ENCODE measurements around the gene TNFSF11. TPM values are rescaled to one million over a fixed set of nuclear protein-coding genes. Genes with fewer than 3 reads are reported as not detected.

Gene TNFSF11
- total and polyA plus RNA-seq, 2 experiments from 2014 or later = 9.9 TPM

DNA sequence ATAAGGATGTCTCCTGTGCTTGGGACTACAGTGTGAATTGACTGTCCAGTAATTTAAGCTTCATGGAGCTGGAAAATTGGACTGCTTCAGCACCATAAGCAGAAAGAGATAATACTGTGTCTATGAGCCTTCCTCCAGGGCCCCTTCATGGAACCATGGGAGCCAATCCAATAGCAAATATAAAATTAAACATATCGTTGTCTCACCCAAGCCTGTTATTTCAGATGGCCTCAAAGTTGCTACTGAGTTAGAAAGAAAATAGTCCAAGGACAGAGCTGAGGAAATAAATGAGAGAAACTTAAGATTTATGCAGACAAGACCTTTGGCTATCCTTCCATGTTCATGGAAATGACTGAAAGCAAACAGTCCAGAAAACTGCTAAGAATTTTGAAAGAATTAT lies 57.2 kb downstream of the TNFSF11 start (continued):
- TF ChIP-seq, protein P1, sequence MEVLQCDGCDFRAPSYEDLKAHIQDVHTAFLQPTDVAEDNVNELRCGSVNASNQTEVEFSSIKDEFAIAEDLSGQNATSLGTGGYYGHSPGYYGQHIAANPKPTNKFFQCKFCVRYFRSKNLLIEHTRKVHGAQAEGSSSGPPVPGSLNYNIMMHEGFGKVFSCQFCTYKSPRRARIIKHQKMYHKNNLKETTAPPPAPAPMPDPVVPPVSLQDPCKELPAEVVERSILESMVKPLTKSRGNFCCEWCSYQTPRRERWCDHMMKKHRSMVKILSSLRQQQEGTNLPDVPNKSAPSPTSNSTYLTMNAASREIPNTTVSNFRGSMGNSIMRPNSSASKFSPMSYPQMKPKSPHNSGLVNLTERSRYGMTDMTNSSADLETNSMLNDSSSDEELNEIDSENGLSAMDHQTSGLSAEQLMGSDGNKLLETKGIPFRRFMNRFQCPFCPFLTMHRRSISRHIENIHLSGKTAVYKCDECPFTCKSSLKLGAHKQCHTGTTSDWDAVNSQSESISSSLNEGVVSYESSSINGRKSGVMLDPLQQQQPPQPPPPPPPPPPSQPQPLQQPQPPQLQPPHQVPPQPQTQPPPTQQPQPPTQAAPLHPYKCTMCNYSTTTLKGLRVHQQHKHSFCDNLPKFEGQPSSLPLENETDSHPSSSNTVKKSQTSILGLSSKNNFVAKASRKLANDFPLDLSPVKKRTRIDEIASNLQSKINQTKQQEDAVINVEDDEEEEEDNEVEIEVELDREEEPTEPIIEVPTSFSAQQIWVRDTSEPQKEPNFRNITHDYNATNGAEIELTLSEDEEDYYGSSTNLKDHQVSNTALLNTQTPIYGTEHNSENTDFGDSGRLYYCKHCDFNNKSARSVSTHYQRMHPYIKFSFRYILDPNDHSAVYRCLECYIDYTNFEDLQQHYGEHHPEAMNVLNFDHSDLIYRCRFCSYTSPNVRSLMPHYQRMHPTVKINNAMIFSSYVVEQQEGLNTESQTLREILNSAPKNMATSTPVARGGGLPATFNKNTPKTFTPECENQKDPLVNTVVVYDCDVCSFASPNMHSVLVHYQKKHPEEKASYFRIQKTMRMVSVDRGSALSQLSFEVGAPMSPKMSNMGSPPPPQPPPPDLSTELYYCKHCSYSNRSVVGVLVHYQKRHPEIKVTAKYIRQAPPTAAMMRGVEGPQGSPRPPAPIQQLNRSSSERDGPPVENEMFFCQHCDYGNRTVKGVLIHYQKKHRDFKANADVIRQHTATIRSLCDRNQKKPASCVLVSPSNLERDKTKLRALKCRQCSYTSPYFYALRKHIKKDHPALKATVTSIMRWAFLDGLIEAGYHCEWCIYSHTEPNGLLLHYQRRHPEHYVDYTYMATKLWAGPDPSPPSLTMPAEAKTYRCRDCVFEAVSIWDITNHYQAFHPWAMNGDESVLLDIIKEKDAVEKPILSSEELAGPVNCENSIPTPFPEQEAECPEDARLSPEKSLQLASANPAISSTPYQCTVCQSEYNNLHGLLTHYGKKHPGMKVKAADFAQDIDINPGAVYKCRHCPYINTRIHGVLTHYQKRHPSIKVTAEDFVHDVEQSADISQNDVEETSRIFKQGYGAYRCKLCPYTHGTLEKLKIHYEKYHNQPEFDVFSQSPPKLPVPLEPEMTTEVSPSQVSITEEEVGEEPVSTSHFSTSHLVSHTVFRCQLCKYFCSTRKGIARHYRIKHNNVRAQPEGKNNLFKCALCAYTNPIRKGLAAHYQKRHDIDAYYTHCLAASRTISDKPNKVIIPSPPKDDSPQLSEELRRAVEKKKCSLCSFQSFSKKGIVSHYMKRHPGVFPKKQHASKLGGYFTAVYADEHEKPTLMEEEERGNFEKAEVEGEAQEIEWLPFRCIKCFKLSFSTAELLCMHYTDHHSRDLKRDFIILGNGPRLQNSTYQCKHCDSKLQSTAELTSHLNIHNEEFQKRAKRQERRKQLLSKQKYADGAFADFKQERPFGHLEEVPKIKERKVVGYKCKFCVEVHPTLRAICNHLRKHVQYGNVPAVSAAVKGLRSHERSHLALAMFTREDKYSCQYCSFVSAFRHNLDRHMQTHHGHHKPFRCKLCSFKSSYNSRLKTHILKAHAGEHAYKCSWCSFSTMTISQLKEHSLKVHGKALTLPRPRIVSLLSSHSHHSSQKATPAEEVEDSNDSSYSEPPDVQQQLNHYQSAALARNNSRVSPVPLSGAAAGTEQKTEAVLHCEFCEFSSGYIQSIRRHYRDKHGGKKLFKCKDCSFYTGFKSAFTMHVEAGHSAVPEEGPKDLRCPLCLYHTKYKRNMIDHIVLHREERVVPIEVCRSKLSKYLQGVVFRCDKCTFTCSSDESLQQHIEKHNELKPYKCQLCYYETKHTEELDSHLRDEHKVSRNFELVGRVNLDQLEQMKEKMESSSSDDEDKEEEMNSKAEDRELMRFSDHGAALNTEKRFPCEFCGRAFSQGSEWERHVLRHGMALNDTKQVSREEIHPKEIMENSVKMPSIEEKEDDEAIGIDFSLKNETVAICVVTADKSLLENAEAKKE (CRISPR knock-in tag; IDR thresholded peaks at IDR 0.05) = no peak
- no peak for TF ChIP-seq CREB1 (CRISPR knock-in tag; IDR thresholded peaks at IDR 0.05; ENCODE audit: low read depth)
- TF ChIP-seq EZH2phosphoT487 (IDR thresholded peaks at IDR 0.05; ENCODE audit: unreplicated experiment) = no peak

GRCh38 chr13:42633495-42633894 lies 59.5 kb downstream of the TNFSF11 start:
- H3K79me2 ChIP-seq (replicated peaks; ENCODE audit: insufficient read depth) = no peaks in the 10 kb centered on the region
- H3K4me1 ChIP-seq (ENCODE audit: insufficient read depth) = no peaks in the 10 kb centered on the region
- peaks cover 2% of the 10 kb centered on the region for H3K27me3 Mint-ChIP-seq (ENCODE audit: insufficient read depth, low read depth, poor library complexity)
- H3K4me2 ChIP-seq = no peak overlapping the region
- ATAC-seq (no peak), DNase-seq (ENCODE audit: low spot score) (no peak)
- no peak overlapping the region for H2AFZ ChIP-seq
- TF ChIP-seq CREB1 (CRISPR knock-in tag; IDR thresholded peaks at IDR 0.05; ENCODE audit: low read depth) = no peak
- no peak overlapping the region for H3K27ac ChIP-seq (ENCODE audit: low read depth)
- peaks cover 9% of the 10 kb centered on the region; the same call in 1 of the 2 replicates for H3K9me2 ChIP-seq (ENCODE audit: insufficient read depth)
- H3K4me3 Mint-ChIP-seq = no peak overlapping the region
- no peaks in the 10 kb centered on the region for H3K4me1 Mint-ChIP-seq
- no peaks in the 10 kb centered on the region for H3F3A ChIP-seq (replicated peaks; ENCODE audit: low read depth)
- no peaks in the 10 kb centered on the region for H3K27me3 ChIP-seq (ENCODE audit: insufficient read depth)
- no peak overlapping the region for H3K4me3 ChIP-seq
- no peaks in the 10 kb centered on the region for H3K9me3 Mint-ChIP-seq
- no peaks in the 10 kb centered on the region for H3K36me3 ChIP-seq (ENCODE audit: insufficient read depth)
- no peaks in the 10 kb centered on the region for H4K20me1 ChIP-seq (replicated peaks; ENCODE audit: insufficient read depth)
- H3K36me3 Mint-ChIP-seq (ENCODE audit: low read depth) = no peaks in the 10 kb centered on the region
- H3K27ac Mint-ChIP-seq = no peak overlapping the region

DNA sequence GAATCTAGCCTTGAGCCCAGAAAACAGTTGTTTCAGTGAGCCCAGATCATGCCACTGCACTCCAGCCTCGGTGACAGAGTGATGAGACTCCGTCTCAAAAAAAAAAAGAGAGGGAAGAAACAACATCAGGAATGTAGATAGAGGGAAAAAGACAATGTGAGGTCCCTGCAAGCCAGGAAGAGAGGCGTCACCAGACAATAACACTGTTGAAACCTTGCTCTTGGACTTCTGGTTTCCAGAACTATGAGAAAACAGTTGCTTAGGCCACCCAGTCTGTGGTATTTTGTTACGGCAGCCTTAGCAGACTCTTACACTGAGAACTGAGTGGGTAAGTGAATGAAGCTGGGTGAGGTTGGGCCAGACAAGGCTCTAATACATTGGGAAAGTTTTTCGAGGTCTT lies 64.1 kb downstream of the TNFSF11 start:
- Histone ChIP-seq H3K4me2 (no peak overlapping the region), H3K9me2 (ENCODE audit: insufficient read depth) (peaks cover 9% of the 10 kb centered on the region; the same call in 1 of the 2 replicates), H3K27ac (ENCODE audit: low read depth) (no peak overlapping the region), H3K4me1 (ENCODE audit: insufficient read depth) (peaks cover 5% of the 10 kb centered on the region; the same call in 1 of the 2 replicates), H3K4me3 (no peak overlapping the region), H3K27me3 (ENCODE audit: insufficient read depth) (no peaks in the 10 kb centered on the region), H2AFZ (peak overlapping the region; percentile 25), H3K36me3 (ENCODE audit: insufficient read depth) (no peaks in the 10 kb centered on the region), H3F3A (replicated peaks; ENCODE audit: low read depth) (no peaks in the 10 kb centered on the region), H3K79me2 (replicated peaks; ENCODE audit: insufficient read depth) (no peaks in the 10 kb centered on the region), H4K20me1 (replicated peaks; ENCODE audit: insufficient read depth) (no peaks in the 10 kb centered on the region)
- H3K4me1 Mint-ChIP-seq = peaks cover 4% of the 10 kb centered on the region
- peaks cover 5% of the 10 kb centered on the region; the same call in 1 of the 3 replicates for H3K36me3 Mint-ChIP-seq (ENCODE audit: low read depth)
- peaks cover 22% of the 10 kb centered on the region; the same call in 2 of the 3 replicates for H3K9me3 Mint-ChIP-seq
- no peak overlapping the region for H3K27ac Mint-ChIP-seq
- ATAC-seq (no peak), DNase-seq (ENCODE audit: low spot score) (no peak)
- TF ChIP-seq STAT1 (IDR thresholded peaks at IDR 0.05; ENCODE audit: unreplicated experiment) = no peak
- H3K27me3 Mint-ChIP-seq (ENCODE audit: insufficient read depth, low read depth, poor library complexity) = peaks cover 3% of the 10 kb centered on the region
- H3K4me3 Mint-ChIP-seq = no peak overlapping the region
